IMR-90 (cell line): ENCODE data around the gene RALGPS1. TPM values are rescaled to one million over a fixed set of nuclear protein-coding genes. Genes with fewer than 3 reads are reported as not detected.

Source experiments
- ATAC-seq: fragments of 200-7000 bp; cut with Tn5 transposase; 2 replicates; pipeline ENCODE4 v1.9.1; 2020; ENCODE audit warnings: low read depth, mild to moderate bottlenecking, moderate library complexity
- BruUV-seq: library from RNA; stranded (reverse); fragments of 400-500 nt; replicated peaks from 2 replicates; lab custom pipeline; 2021; lab: Mats Ljungman, UMichigan
- CTCF ChIA-PET: fragments of 300-600 bp; formaldehyde crosslinking; extraction: SDS; loops from one replicate; lab custom pipeline; 2021; ENCODE audit warnings: antibody characterized with exemption; lab: Yijun Ruan, JAX
- POLR2A ChIA-PET: fragments of 300-600 bp; sonication (Branson Sonifier 250); formaldehyde crosslinking; loops from one replicate; lab custom pipeline; 2022; ENCODE audit warnings: antibody characterized with exemption; ENCODE audit not compliant: unreplicated experiment; lab: Charles Lee
- DNase-seq: peaks from one replicate; pipeline ENCODE4 v3.0.0; 2013
- H2AFZ ChIP-seq: replicated peaks from 2 replicates; pipeline ENCODE3; 2013; ENCODE audit warnings: low read length, mild to moderate bottlenecking; ENCODE audit not compliant: poor library complexity
- H2AK5ac ChIP-seq: 2 replicates; pipeline ENCODE4 v1.6.1; 2013; ENCODE audit warnings: low read depth, low read length, inconsistent platforms
- H2AK9ac ChIP-seq: replicated peaks from 2 replicates; pipeline ENCODE3; 2013; ENCODE audit warnings: mild to moderate bottlenecking, low read depth, low read length, moderate library complexity; ENCODE audit not compliant: poor library complexity
- H2BK120ac ChIP-seq: 2 replicates; pipeline ENCODE4 v1.6.1; 2013; ENCODE audit warnings: low read depth, low read length, inconsistent platforms
- H2BK15ac ChIP-seq: 3 replicates; pipeline ENCODE4 v1.6.1; 2013; ENCODE audit warnings: low read depth, low read length, inconsistent platforms
- H2BK20ac ChIP-seq: 2 replicates; pipeline ENCODE4 v1.6.1; 2013; ENCODE audit warnings: low read depth, mild to moderate bottlenecking, inconsistent platforms, low read length, moderate library complexity
- H2BK5ac ChIP-seq: 2 replicates; pipeline ENCODE4 v1.6.1; 2013; ENCODE audit warnings: mild to moderate bottlenecking, low read depth, low read length, inconsistent platforms; ENCODE audit not compliant: poor library complexity, severe bottlenecking
- H3K14ac ChIP-seq: replicated peaks from 2 replicates; pipeline ENCODE4 v1.6.1; 2013; ENCODE audit warnings: low read depth, low read length, inconsistent platforms
- H3K18ac ChIP-seq: 2 replicates; pipeline ENCODE4 v1.6.1; 2013; ENCODE audit warnings: low read depth, low read length, control low read depth
- H3K23ac ChIP-seq: 2 replicates; pipeline ENCODE4 v1.6.1; 2013; ENCODE audit warnings: low read depth, low read length, inconsistent platforms
- H3K27ac ChIP-seq: 2 replicates; pipeline ENCODE4 v1.5.1; 2013; ENCODE audit warnings: mild to moderate bottlenecking, control low read depth, low read length; ENCODE audit not compliant: insufficient read depth
- H3K27me3 ChIP-seq: 2 replicates; pipeline ENCODE4 v1.6.1; 2013; ENCODE audit warnings: low read length; ENCODE audit not compliant: control insufficient read depth, insufficient read depth
- H3K36me3 ChIP-seq: 2 replicates; pipeline ENCODE4 v1.6.1; 2013; ENCODE audit warnings: low read length, mixed read lengths; ENCODE audit not compliant: control insufficient read depth, insufficient read depth
- H3K4ac ChIP-seq: 2 replicates; pipeline ENCODE4 v1.6.1; 2013; ENCODE audit warnings: low read depth, low read length, inconsistent platforms
- H3K4me1 ChIP-seq: 2 replicates; pipeline ENCODE4 v1.6.1; 2013; ENCODE audit warnings: low read length, mixed read lengths; ENCODE audit not compliant: control insufficient read depth, insufficient read depth
- H3K4me2 ChIP-seq: 2 replicates; pipeline ENCODE4 v1.6.1; 2013; ENCODE audit warnings: low read depth, mild to moderate bottlenecking, control low read depth, low read length, moderate library complexity
- H3K4me3 ChIP-seq: 2 replicates; pipeline ENCODE4 v1.5.1; 2013; ENCODE audit warnings: low read depth, mild to moderate bottlenecking, control low read depth, low read length, moderate library complexity; ENCODE audit not compliant: insufficient read depth
- H3K56ac ChIP-seq: 2 replicates; pipeline ENCODE4 v1.6.1; 2013; ENCODE audit warnings: low read length, inconsistent platforms; ENCODE audit not compliant: insufficient read depth; ENCODE audit errors: extremely low read depth
- H3K79me1 ChIP-seq, 2 experiments: 2 replicates each; pipeline ENCODE4 v1.6.1; 2013; ENCODE audit warnings: low read length in 2 of 2, inconsistent platforms in 1 of 2, low read depth in 1 of 2
- H3K9ac ChIP-seq: 2 replicates; pipeline ENCODE4 v1.6.1; 2013; ENCODE audit warnings: low read depth, low read length, control low read depth
- H3K9me1 ChIP-seq: 2 replicates; pipeline ENCODE4 v1.6.1; 2013; ENCODE audit warnings: low read length, inconsistent platforms; ENCODE audit not compliant: insufficient read depth
- H3K9me3 ChIP-seq: 2 replicates; pipeline ENCODE4 v1.6.1; 2013; ENCODE audit warnings: low read length; ENCODE audit not compliant: control insufficient read depth, insufficient read depth
- H4K20me1 ChIP-seq: 2 replicates; pipeline ENCODE4 v1.6.1; 2013; ENCODE audit warnings: low read length, inconsistent platforms; ENCODE audit not compliant: insufficient read depth
- H4K5ac ChIP-seq: 2 replicates; pipeline ENCODE4 v1.6.1; 2013; ENCODE audit warnings: mild to moderate bottlenecking, low read depth, low read length, control low read depth
- H4K8ac ChIP-seq, 2 experiments: 2 replicates each; pipeline ENCODE4 v1.6.1; 2013; ENCODE audit warnings: low read depth in 2 of 2, low read length in 2 of 2, control low read depth in 1 of 2, inconsistent platforms in 1 of 2
- H4K91ac ChIP-seq: 2 replicates; pipeline ENCODE4 v1.6.1; 2013; ENCODE audit warnings: low read depth, low read length, inconsistent platforms; ENCODE audit not compliant: insufficient read depth
- SMC3 ChIP-seq: fragments of 150-350 bp; IDR thresholded peaks from 2 replicates; pipeline ENCODE4 v1.6.1; 2016; ENCODE audit warnings: low read depth, mild to moderate bottlenecking, antibody characterized with exemption, low read length, moderate library complexity
- dilution Hi-C: fragments of 300-500 bp; cut with HindIII; formaldehyde crosslinking; loops from one replicate; pipeline ENCODE4 v1.14.3; 2018; ENCODE audit warnings: low sequenced_read_pairs; ENCODE audit not compliant: unreplicated experiment
- in situ Hi-C: fragments of 300-500 bp; cut with MboI; formaldehyde crosslinking; loops from 3 replicates; pipeline ENCODE4 v1.14.3; 2019; ENCODE audit warnings: low sequenced_read_pairs, inconsistent platforms, mixed read lengths
- intact Hi-C: fragments of 100-400 bp; cut with micrococcal nuclease; formaldehyde crosslinking; loops from 2 replicates; pipeline ENCODE4 v1.10.0; 2022
- polyA plus RNA-seq, 3 experiments: library from polyadenylated mRNA; depleted of rRNA; stranded (reverse); fragments of >200 nt; gene quantifications; 2 replicates each; pipeline ENCODE4 v1.2.3, GENCODE V29; 2012; ENCODE audit warnings: low replicate concordance in 1 of 3
- total RNA-seq: library from RNA; depleted of rRNA; stranded (reverse); fragments of >200 nt; gene quantifications from 2 replicates; pipeline ENCODE4 v1.2.3, GENCODE V29; 2012

RALGPS1 gene
- total and polyA plus RNA-seq, 2 of the 4 experiments (the other 2 are of a cell fraction): 0.90 to 2.8 TPM

DNA sequence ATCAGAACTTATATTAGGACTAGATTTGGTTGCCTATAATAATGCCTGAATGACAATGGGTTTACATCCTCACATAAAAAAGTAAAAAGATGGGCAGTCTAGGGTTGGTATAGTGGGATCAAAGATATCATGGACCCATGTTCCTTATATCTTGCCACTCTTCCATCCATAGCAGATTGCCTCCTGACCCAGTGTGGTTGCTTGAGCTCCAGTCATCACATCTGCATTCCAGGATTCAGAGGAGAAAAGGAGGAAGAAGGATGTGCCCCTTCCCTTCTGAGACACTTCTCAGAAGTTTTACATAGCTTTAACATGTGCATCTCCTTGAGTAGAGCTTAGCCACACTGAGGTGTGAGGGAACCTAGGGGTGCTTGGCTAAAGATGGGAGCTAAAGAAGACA, 22.9 kb downstream of the RALGPS1 start:
- Histone ChIP-seq H3K79me1 (no peaks in the 10 kb centered on the region), H4K20me1 (no peaks in the 10 kb centered on the region), H3K4ac (no peak overlapping the region), H3K9me1 (no peaks in the 10 kb centered on the region), H2BK15ac (no peak overlapping the region), H3K4me1 (peaks cover 2% of the 10 kb centered on the region; the same call in 1 of the 2 replicates), H3K36me3 (no peaks in the 10 kb centered on the region), H2BK20ac (no peak overlapping the region), H2AK9ac (no peak overlapping the region), H4K91ac (no peak overlapping the region), H4K8ac (no peak overlapping the region), H3K9me3 (0 out of 2 replicates have a peak, but pooled peaks cover 2% of the 10 kb centered on the region), H3K27ac (no peak overlapping the region), H2BK120ac (no peak overlapping the region), H3K27me3 (peaks cover 1% of the 10 kb centered on the region; the same call in 1 of the 2 replicates), H2AK5ac (no peak overlapping the region), H3K4me3 (no peak overlapping the region), H3K18ac (no peak overlapping the region), H2BK5ac (no peak overlapping the region), H3K23ac (no peak overlapping the region), H3K4me2 (no peak overlapping the region), H3K56ac (no peak overlapping the region), H3K14ac (no peak overlapping the region), H4K5ac (no peak overlapping the region), H3K9ac (no peak overlapping the region), H2AFZ (no peak overlapping the region)
- ATAC-seq (no peak), DNase-seq (no peak)
- ChIA-PET POLR2A (no interaction called here), CTCF (no interaction called here)
- dilution Hi-C loops (no loop called here), in situ Hi-C loops (loop anchor here (25.0 kb wide), 1 partner anchor 450 kb away; the partner anchor contains the start of gene SLC2A8), intact Hi-C loops (no loop called here)
- BruUV-seq: no TSS peak
- TF ChIP-seq SMC3: no peak
